ENCODE results near the gene NELFB. TPM values are rescaled to one million over a fixed set of nuclear protein-coding genes. Genes with fewer than 3 reads are reported as not detected.

Gene NELFB
- total RNA-seq, 4 donors from 2014 or later = 26.1 to 41.4 (median 35.2) TPM

- intact Hi-C loops (cut with DNase I) = no loop called here
- Histone ChIP-seq H3K36me3 (peaks cover 0 to 43% (median 0%) of the 10 kb centered on the region in 3 donors), H3K27me3 (peaks cover 0 to 50% (median 0%) of the 10 kb centered on the region in 4 donors), H3K9me3 (no peaks in the 10 kb centered on the region), H3K4me3 (peak overlapping the region; percentile 43 to 61 (median 56)), H3K4me1 (peaks cover 32 to 67% (median 48%) of the 10 kb centered on the region in 3 donors), H3K27ac (peak overlapping the region in 3 of 4 donors; percentile 81 to 87 (median 86))
- TF ChIP-seq CTCF (IDR thresholded peaks at IDR 0.05) (no peak), POLR2A (IDR thresholded peaks at IDR 0.05) (no peak)
- WGBS, 2 donors = 90 to 96% methylated on average over 6 to 38 of the region's 139 CpGs
- no peak for DNase-seq
Measured at GRCh38 chr9:137278721-137279711, 23.9 kb downstream of the NELFB start.

- intact Hi-C loops (cut with DNase I) = no loop called here
- H3K4me3 ChIP-seq = no peak overlapping the region
- no peak for TF ChIP-seq POLR2A (IDR thresholded peaks at IDR 0.05)
- no peak for TF ChIP-seq CTCF (IDR thresholded peaks at IDR 0.05)
- H3K27ac ChIP-seq = no peak overlapping the region
- peaks cover 26 to 58% (median 44%) of the 10 kb centered on the region in 3 donors for H3K4me1 ChIP-seq
- peaks cover 0 to 50% (median 0%) of the 10 kb centered on the region in 4 donors for H3K27me3 ChIP-seq
- no peak for DNase-seq
- 82 to 93% methylated on average over 16 to 22 of the region's 41 CpGs for WGBS, 2 donors
- peaks cover 0 to 43% (median 0%) of the 10 kb centered on the region in 3 donors for H3K36me3 ChIP-seq
- H3K9me3 ChIP-seq = no peaks in the 10 kb centered on the region
Measured at GRCh38 chr9:137279741-137280473, 24.8 kb downstream of the NELFB start.

- peaks cover 24 to 50% (median 40%) of the 10 kb centered on the region in 3 donors for H3K4me1 ChIP-seq
Measured at GRCh38 chr9:137280474-137281344, 25.6 kb downstream of the NELFB start.

More at GRCh38 chr9:137280474-137281344, 25.6 kb downstream of the NELFB start:
- intact Hi-C loops (cut with DNase I) = no loop called here
- H3K36me3 ChIP-seq = peaks cover 0 to 43% (median 0%) of the 10 kb centered on the region in 3 donors
- no peaks in the 10 kb centered on the region for H3K9me3 ChIP-seq
- peak overlapping the region in 2 of 4 donors; percentile 16 to 48 for H3K4me3 ChIP-seq
- no peak overlapping the region for H3K27ac ChIP-seq
- DNase-seq = no peak
- H3K27me3 ChIP-seq = peaks cover 0 to 50% (median 0%) of the 10 kb centered on the region in 4 donors
- peak; percentile 15 to 54 (median 24) for TF ChIP-seq CTCF (IDR thresholded peaks at IDR 0.05)
- TF ChIP-seq POLR2A (IDR thresholded peaks at IDR 0.05) = no peak
- 72 to 83% methylated on average over 8 to 18 of the region's 85 CpGs for WGBS, 2 donors
